ENCODE measurements around the gene HNRNPF.

GRCh38 chr10:43374194-43374593, 34.8 kb downstream of the HNRNPF start:
- no peak for TF ChIP-seq CTCF (conservative IDR thresholded peaks at IDR 0.05; ENCODE audit: low read length)
- TF ChIP-seq EZH2phosphoT487 (IDR thresholded peaks at IDR 0.05; ENCODE audit: borderline replicate concordance, low read depth, low read length) = no peak
